Measurements from ENCODE around the gene BASP1. TPM values are rescaled to one million over a fixed set of nuclear protein-coding genes. Genes with fewer than 3 reads are reported as not detected.
A peak's percentile ranks its signal among the peaks of the same experiment; 100 is the strongest.

BASP1 gene
- total RNA-seq, 1 donor from 2014 or later, result 158 TPM

- H3K9me3 Mint-ChIP-seq, result peaks cover 62% of the 10 kb centered on the region
- H3K27ac ChIP-seq, result peak overlapping the region; percentile 76
- TF ChIP-seq CTCF (IDR thresholded peaks at IDR 0.05), result no peak
- TF ChIP-seq EZH2phosphoT487 (IDR thresholded peaks at IDR 0.05), result peak; percentile 35
- H3K79me2 ChIP-seq (ENCODE audit: low read depth), result peaks cover 100% of the 10 kb centered on the region
- no peaks in the 10 kb centered on the region for H3K9me3 ChIP-seq (ENCODE audit: low read depth)
- peaks cover 23% of the 10 kb centered on the region for H3K4me1 Mint-ChIP-seq
- H3K9ac ChIP-seq, result no peak overlapping the region
- H3F3A ChIP-seq (ENCODE audit: low read depth), result peaks cover 10% of the 10 kb centered on the region
- peaks cover 10% of the 10 kb centered on the region for H3K27me3 Mint-ChIP-seq (ENCODE audit: insufficient read depth, low read depth)
- peak overlapping the region; percentile 12 for H3K4me3 ChIP-seq
- DNase-seq (ENCODE audit: low spot score), result peak; percentile 64
- peak overlapping the region; percentile 97 for H3K4me2 ChIP-seq
- H3K36me3 ChIP-seq, result no peaks in the 10 kb centered on the region
- H2AFZ ChIP-seq (replicated peaks), result no peak overlapping the region
- H3K36me3 Mint-ChIP-seq, result peaks cover 80% of the 10 kb centered on the region
- no peak overlapping the region for H3K4me3 Mint-ChIP-seq
- H4K20me1 ChIP-seq (ENCODE audit: low read depth), result peaks cover 99% of the 10 kb centered on the region
- H3K4me1 ChIP-seq, result peaks cover 71% of the 10 kb centered on the region
- H3K27ac Mint-ChIP-seq, result no peak overlapping the region
- no peaks in the 10 kb centered on the region for H3K27me3 ChIP-seq
Measured at GRCh38 chr5:17223367-17224185, 6.1 kb downstream of the BASP1 start.

- peaks cover 100% of the 10 kb centered on the region for H4K20me1 ChIP-seq (ENCODE audit: low read depth)
- no peak overlapping the region for H3K27ac ChIP-seq
- H3K9ac ChIP-seq, result no peak overlapping the region
- no peak overlapping the region for H3K4me3 ChIP-seq
- H3K4me1 Mint-ChIP-seq, result peaks cover 14% of the 10 kb centered on the region
- H3K79me2 ChIP-seq (ENCODE audit: low read depth), result peaks cover 100% of the 10 kb centered on the region
- no peak for DNase-seq (ENCODE audit: low spot score)
- H3K4me3 Mint-ChIP-seq, result no peak overlapping the region
- H3K27ac Mint-ChIP-seq, result no peak overlapping the region
- H3K9me3 ChIP-seq (ENCODE audit: low read depth), result no peaks in the 10 kb centered on the region
- TF ChIP-seq CTCF (IDR thresholded peaks at IDR 0.05), result no peak
- TF ChIP-seq EZH2 (IDR thresholded peaks at IDR 0.05), result no peak
- TF ChIP-seq EZH2phosphoT487 (IDR thresholded peaks at IDR 0.05), result no peak
- H2AFZ ChIP-seq (replicated peaks), result no peak overlapping the region
- H3K36me3 Mint-ChIP-seq, result peaks cover 80% of the 10 kb centered on the region
- H3K4me2 ChIP-seq, result peak overlapping the region; percentile 97
- peaks cover 67% of the 10 kb centered on the region for H3K4me1 ChIP-seq
- H3F3A ChIP-seq (ENCODE audit: low read depth), result peaks cover 4% of the 10 kb centered on the region
- no peaks in the 10 kb centered on the region for H3K36me3 ChIP-seq
- H3K27me3 Mint-ChIP-seq (ENCODE audit: insufficient read depth, low read depth), result peaks cover 2% of the 10 kb centered on the region
- H3K27me3 ChIP-seq, result no peaks in the 10 kb centered on the region
- H3K9me3 Mint-ChIP-seq, result peaks cover 70% of the 10 kb centered on the region
Measured at GRCh38 chr5:17224858-17225511, 7.6 kb downstream of the BASP1 start.

- Histone ChIP-seq H3K4me1 (peaks cover 62% of the 10 kb centered on the region), H3K27me3 (no peaks in the 10 kb centered on the region), H3F3A (ENCODE audit: low read depth) (peaks cover 4% of the 10 kb centered on the region), H3K36me3 (no peaks in the 10 kb centered on the region), H2AFZ (replicated peaks) (no peak overlapping the region), H4K20me1 (ENCODE audit: low read depth) (peaks cover 100% of the 10 kb centered on the region), H3K27ac (no peak overlapping the region), H3K9ac (no peak overlapping the region), H3K4me3 (no peak overlapping the region), H3K79me2 (ENCODE audit: low read depth) (peaks cover 100% of the 10 kb centered on the region), H3K4me2 (no peak overlapping the region), H3K9me3 (ENCODE audit: low read depth) (no peaks in the 10 kb centered on the region)
- Mint-ChIP-seq H3K4me1 (peaks cover 14% of the 10 kb centered on the region), H3K4me3 (no peak overlapping the region), H3K27me3 (ENCODE audit: insufficient read depth, low read depth) (peaks cover 2% of the 10 kb centered on the region), H3K9me3 (peaks cover 71% of the 10 kb centered on the region), H3K36me3 (peaks cover 82% of the 10 kb centered on the region), H3K27ac (no peak overlapping the region)
- TF ChIP-seq EZH2 (IDR thresholded peaks at IDR 0.05), result no peak
- TF ChIP-seq CTCF (IDR thresholded peaks at IDR 0.05), result no peak
- TF ChIP-seq EZH2phosphoT487 (IDR thresholded peaks at IDR 0.05), result no peak
- DNase-seq (ENCODE audit: low spot score), result no peak
Measured at GRCh38 chr5:17225520-17225919, 8.1 kb downstream of the BASP1 start.
